HL-60 (cell line): ENCODE results near the gene PTTG1IP.
A peak's percentile ranks its signal among the peaks of the same experiment; 100 is the strongest.

Experiments used
- GABPA ChIP-seq: IDR thresholded peaks from 2 replicates; pipeline ENCODE4 v1.6.1; 2012; ENCODE audit warnings: low read depth
- POLR2AphosphoS5 ChIP-seq: IDR thresholded peaks from 2 replicates; pipeline ENCODE4 v1.6.1; 2012; ENCODE audit warnings: low read depth
- SPI1 ChIP-seq: IDR thresholded peaks from 2 replicates; pipeline ENCODE4 v1.6.1; 2012; ENCODE audit warnings: low read depth, mild to moderate bottlenecking, borderline replicate concordance
- TF ChIP-seq, protein P1 (sequence below): IDR thresholded peaks from one replicate; pipeline ENCODE4 v1.5.1; 2011; ENCODE audit warnings: low read length, control low read depth, inconsistent platforms; ENCODE audit not compliant: insufficient read depth
- TF ChIP-seq, protein P2 (sequence below): IDR thresholded peaks from 2 replicates; pipeline ENCODE4 v1.6.1; 2012; ENCODE audit warnings: low read depth; ENCODE audit not compliant: insufficient replicate concordance

DNA sequence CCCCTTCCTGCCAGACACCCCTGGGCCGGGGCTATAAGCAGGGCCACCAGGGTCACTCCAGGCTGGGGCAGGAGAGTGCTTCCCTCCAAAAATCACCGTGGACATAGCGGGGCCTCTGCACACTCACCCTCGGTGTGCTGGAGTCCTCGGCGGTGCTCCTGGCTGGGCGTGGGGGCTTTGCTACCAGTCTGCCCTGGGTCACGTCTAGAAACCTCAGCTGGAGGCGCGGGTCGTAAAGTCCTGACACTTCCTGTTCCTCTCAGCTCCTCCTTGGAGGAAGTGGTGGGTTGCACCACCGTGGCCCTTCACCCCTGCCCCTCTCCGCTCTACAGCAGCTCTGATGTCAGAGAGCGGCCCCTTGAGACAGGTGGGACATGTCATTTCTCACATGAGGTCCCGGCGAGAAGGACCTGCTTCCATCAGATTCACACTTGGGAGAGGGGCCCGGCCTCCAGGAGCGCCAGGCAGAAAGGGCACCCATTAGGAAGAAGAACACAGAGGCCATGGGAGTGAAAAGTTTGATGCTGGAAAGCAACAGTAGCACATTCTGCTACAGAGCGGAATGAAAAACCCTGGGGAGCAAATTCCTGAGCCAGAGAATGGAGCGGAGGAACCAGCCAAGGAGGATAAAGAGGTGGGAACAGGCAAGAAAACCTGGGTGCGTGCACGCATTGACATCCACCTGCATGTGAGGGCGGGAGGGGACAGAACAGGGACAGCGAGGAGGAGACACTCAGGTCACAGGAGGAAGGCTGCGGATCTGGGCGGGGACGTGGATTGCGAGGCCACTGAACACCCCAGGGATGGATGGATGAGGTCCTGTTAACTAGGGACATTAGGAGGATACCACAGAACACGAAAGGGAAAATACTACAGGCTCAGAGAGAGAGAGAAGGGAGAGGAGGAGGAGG lies 47.5 kb upstream of the PTTG1IP start, which contains the start of gene ITGB2:
- TF ChIP-seq, protein P1, sequence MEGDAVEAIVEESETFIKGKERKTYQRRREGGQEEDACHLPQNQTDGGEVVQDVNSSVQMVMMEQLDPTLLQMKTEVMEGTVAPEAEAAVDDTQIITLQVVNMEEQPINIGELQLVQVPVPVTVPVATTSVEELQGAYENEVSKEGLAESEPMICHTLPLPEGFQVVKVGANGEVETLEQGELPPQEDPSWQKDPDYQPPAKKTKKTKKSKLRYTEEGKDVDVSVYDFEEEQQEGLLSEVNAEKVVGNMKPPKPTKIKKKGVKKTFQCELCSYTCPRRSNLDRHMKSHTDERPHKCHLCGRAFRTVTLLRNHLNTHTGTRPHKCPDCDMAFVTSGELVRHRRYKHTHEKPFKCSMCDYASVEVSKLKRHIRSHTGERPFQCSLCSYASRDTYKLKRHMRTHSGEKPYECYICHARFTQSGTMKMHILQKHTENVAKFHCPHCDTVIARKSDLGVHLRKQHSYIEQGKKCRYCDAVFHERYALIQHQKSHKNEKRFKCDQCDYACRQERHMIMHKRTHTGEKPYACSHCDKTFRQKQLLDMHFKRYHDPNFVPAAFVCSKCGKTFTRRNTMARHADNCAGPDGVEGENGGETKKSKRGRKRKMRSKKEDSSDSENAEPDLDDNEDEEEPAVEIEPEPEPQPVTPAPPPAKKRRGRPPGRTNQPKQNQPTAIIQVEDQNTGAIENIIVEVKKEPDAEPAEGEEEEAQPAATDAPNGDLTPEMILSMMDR: no peak
- peak; percentile 78 for TF ChIP-seq POLR2AphosphoS5
- peak; percentile 94 for TF ChIP-seq SPI1
- TF ChIP-seq, protein P2, sequence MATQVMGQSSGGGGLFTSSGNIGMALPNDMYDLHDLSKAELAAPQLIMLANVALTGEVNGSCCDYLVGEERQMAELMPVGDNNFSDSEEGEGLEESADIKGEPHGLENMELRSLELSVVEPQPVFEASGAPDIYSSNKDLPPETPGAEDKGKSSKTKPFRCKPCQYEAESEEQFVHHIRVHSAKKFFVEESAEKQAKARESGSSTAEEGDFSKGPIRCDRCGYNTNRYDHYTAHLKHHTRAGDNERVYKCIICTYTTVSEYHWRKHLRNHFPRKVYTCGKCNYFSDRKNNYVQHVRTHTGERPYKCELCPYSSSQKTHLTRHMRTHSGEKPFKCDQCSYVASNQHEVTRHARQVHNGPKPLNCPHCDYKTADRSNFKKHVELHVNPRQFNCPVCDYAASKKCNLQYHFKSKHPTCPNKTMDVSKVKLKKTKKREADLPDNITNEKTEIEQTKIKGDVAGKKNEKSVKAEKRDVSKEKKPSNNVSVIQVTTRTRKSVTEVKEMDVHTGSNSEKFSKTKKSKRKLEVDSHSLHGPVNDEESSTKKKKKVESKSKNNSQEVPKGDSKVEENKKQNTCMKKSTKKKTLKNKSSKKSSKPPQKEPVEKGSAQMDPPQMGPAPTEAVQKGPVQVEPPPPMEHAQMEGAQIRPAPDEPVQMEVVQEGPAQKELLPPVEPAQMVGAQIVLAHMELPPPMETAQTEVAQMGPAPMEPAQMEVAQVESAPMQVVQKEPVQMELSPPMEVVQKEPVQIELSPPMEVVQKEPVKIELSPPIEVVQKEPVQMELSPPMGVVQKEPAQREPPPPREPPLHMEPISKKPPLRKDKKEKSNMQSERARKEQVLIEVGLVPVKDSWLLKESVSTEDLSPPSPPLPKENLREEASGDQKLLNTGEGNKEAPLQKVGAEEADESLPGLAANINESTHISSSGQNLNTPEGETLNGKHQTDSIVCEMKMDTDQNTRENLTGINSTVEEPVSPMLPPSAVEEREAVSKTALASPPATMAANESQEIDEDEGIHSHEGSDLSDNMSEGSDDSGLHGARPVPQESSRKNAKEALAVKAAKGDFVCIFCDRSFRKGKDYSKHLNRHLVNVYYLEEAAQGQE: no peak
- TF ChIP-seq GABPA: peak; percentile 65; the same call in 1 of the 2 replicates
